IPS DF 4.7 (cell line): ENCODE measurements around the gene TMC6.
"Not testable (repeated sequence)": the region's sequence is repeated elsewhere in the genome, so short reads cannot be mapped to it uniquely, and the experiment has no call there.

ENCODE experiments used
- DNase-seq: peaks from one replicate; pipeline ENCODE4 v3.0.0-alpha.2; 2013; ENCODE audit warnings: low spot score; ENCODE audit errors: extremely low read depth

Gene TMC6

GRCh38 chr17:78082988-78083387 lies 45.6 kb downstream of the TMC6 start:
- DNase-seq, result no peak

GRCh38 chr17:78082355-78082872 lies 46.1 kb downstream of the TMC6 start:
- DNase-seq, result not testable (repeated sequence)

GRCh38 chr17:78081551-78081950 lies 47.0 kb downstream of the TMC6 start:
- no peak for DNase-seq

GRCh38 chr17:78079253-78079652 lies 49.3 kb downstream of the TMC6 start:
- no peak for DNase-seq

GRCh38 chr17:78075545-78075944 lies 53.0 kb downstream of the TMC6 start:
- DNase-seq, result no peak

- DNase-seq, result no peak
Measured at GRCh38 chr17:78075011-78075410, 53.5 kb downstream of the TMC6 start.

- DNase-seq, result no peak
Measured at GRCh38 chr17:78072961-78073360, 55.6 kb downstream of the TMC6 start.

GRCh38 chr17:78069695-78070094 lies 58.9 kb downstream of the TMC6 start:
- no peak for DNase-seq

GRCh38 chr17:78066976-78067375 lies 61.6 kb downstream of the TMC6 start:
- DNase-seq, result not testable (repeated sequence)

GRCh38 chr17:78064708-78065107 lies 63.8 kb downstream of the TMC6 start:
- no peak for DNase-seq

GRCh38 chr17:78063489-78063888 lies 65.1 kb downstream of the TMC6 start:
- no peak for DNase-seq

- DNase-seq, result no peak
Measured at GRCh38 chr17:78062596-78062995, 66.0 kb downstream of the TMC6 start.
